GM19239 (cell line): Measurements from ENCODE around the gene ARHGAP24.
"Not testable (repeated sequence)": the region's sequence is repeated elsewhere in the genome, so short reads cannot be mapped to it uniquely, and the experiment has no call there.

Experiments used
- DNase-seq: peaks from one replicate; pipeline ENCODE4 v3.0.0; 2011; ENCODE audit warnings: low spot score; ENCODE audit not compliant: insufficient read length
- FAIRE-seq: peaks from 2 replicates; lab custom pipeline; 2011; peaks lifted over from hg19 to GRCh38; lab: Jason Lieb, UNC

The ARHGAP24 gene

GRCh38 chr4:85867271-85867670 lies 392.3 kb downstream of the ARHGAP24 start:
- DNase-seq (no peak), FAIRE-seq (no peak)

- no peak for FAIRE-seq
- DNase-seq: no peak
Measured at GRCh38 chr4:85869181-85869580, 394.2 kb downstream of the ARHGAP24 start.

DNA sequence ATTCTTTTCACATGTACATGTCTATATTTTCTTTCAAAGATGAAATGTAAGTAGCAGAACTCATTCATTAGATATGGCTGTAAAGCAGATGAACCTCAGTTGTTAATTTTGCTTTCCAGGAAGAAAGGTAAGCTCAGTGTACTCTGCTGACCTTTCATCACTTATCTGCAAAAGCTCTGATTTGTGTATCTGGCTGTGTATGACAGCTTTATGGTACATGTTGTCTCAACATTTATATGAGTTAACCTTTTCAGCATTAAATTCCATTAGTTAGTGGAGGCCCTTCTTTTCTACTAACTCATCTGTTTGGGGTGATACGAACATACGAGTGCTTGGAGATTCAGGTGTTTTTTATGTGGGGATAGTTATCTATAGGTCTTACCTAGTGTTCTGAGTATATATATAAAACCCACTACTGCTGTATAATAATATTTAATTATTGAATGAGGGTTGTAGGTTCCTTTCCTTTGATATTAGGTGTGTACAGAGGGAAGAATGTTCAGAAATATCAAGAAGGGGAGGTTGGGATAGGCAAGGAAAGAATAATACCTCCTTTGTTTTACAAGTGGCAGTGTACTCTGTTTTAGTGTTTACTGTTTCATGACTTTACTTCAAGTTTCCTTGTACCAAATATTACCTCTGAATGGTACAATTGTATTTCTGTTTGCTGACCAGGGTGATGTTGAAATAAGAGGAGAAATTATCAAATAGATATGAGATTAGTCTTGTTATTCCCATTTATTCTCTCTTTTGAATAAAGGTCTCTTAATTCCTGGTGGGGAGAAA lies 395.5 kb downstream of the ARHGAP24 start:
- DNase-seq (no peak), FAIRE-seq (no peak)

- no peak for FAIRE-seq
- no peak for DNase-seq
Measured at GRCh38 chr4:85873566-85873965, 398.6 kb downstream of the ARHGAP24 start.

- FAIRE-seq (no peak), DNase-seq (no peak)
Measured at GRCh38 chr4:85879518-85879917, 404.6 kb downstream of the ARHGAP24 start.

- no peak for FAIRE-seq
- DNase-seq: no peak
Measured at GRCh38 chr4:85883180-85883579, 408.2 kb downstream of the ARHGAP24 start.

- FAIRE-seq (no peak), DNase-seq (no peak)
Measured at GRCh38 chr4:85884251-85884650, 409.3 kb downstream of the ARHGAP24 start.

GRCh38 chr4:85886665-85887064 lies 411.7 kb downstream of the ARHGAP24 start:
- FAIRE-seq: no peak

DNA sequence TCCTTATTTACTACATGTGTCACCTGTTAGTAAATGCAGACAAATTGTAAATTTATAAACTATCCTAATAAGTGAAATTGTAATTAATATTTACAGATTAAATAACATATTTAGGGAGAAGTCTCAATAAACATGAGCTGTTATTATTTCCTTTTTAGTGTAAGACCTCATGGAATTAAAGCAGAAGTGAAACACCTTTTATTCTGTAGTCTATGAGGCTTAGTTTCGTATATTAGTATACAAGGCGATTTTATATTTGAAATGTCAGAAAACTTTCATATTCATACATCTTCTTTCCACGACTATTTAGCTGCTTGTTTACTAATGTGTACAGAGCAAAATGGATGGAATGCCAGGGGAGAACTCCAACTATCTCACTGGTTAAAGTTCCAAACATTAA lies 414.4 kb downstream of the ARHGAP24 start:
- DNase-seq (no peak), FAIRE-seq (no peak)

More at GRCh38 chr4:85886665-85887064, 411.7 kb downstream of the ARHGAP24 start:
- DNase-seq: no peak

DNA sequence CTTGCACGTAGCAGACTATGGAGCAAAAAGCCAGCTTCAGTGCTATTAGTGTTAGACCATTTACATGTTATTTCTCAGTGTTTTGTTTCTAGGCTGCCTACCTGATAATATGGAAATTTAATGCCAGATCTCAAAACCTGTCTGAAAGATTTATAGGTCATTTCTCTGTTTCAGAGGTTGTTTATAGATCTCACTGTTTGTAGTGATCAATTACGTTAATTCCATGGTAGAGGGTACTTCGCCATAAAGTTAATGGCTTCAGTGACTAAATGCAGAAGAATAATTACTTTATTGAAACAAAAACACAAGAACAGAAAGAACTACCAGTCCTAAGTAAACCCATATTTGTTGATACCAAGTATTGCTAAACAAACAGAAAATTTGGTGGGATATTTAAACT lies 420.8 kb downstream of the ARHGAP24 start:
- no peak for FAIRE-seq
- DNase-seq: no peak

GRCh38 chr4:85898231-85898630 lies 423.3 kb downstream of the ARHGAP24 start:
- DNase-seq: no peak
- FAIRE-seq: no peak

DNA sequence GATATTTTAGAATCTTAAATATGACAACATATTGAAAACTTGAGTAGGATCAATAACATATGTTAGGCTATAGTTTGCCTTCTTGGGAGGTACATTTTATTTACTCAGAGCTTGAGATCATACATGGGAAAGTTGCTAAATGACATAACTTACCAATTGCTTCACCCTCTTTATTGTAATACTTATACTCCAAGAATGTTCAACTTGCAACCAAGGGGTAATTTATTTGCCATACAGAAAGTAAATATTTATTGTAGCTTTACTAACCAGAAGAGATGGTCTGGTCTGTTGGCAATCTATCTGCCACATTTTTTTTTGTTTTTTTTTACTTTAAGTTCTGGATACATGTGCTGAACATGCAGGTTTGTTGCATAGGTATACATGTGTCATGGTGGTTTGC lies 426.6 kb downstream of the ARHGAP24 start:
- DNase-seq: no peak
- FAIRE-seq: no peak

DNA sequence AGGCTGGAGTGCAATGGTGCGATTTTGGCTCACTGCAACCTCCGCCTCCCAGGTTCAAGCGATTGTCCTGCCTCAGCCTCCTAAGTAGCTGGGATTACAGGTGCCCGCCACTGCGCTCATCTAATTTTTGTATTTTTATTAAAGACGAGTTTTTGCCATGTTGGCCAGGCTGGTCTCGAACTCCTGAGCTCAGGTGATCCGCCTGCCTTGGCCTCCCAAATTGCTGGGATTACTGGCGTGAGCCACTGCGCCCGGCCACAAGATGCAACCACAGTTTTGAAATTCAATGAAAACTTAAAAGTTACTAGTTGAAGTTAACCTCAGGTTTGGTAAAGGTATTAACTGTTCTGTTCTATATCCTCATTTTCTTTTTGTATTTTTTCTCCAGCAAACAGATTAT lies 427.7 kb downstream of the ARHGAP24 start:
- not testable (repeated sequence) for FAIRE-seq, DNase-seq

GRCh38 chr4:85905761-85906160 lies 430.8 kb downstream of the ARHGAP24 start:
- DNase-seq: no peak
- FAIRE-seq: no peak

DNA sequence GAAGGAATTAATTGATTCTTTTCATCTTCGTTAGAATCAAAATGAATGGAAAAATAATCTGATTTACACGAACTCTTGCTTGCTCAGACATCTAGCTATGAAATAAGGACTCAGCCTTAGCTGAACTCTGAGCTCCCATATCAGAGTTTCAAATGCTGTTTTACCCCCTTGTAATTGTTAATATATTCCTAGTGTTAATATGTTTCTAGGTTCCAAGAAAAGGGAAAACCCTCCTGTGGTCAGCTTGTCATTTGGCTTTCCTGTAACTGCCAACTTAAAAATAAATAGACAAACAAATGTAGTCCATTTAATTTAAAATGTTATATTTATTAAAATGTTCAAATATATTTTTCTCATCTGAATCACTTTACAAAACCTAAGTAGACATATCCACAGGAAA lies 432.1 kb downstream of the ARHGAP24 start:
- no peak for DNase-seq

GRCh38 chr4:85909851-85910250 lies 434.9 kb downstream of the ARHGAP24 start:
- DNase-seq (no peak), FAIRE-seq (no peak)

More for the DNA sequence above, 432.1 kb downstream of the ARHGAP24 start:
- no peak for FAIRE-seq

- no peak for DNase-seq
- no peak for FAIRE-seq
Measured at GRCh38 chr4:85910985-85911384, 436.0 kb downstream of the ARHGAP24 start.

DNA sequence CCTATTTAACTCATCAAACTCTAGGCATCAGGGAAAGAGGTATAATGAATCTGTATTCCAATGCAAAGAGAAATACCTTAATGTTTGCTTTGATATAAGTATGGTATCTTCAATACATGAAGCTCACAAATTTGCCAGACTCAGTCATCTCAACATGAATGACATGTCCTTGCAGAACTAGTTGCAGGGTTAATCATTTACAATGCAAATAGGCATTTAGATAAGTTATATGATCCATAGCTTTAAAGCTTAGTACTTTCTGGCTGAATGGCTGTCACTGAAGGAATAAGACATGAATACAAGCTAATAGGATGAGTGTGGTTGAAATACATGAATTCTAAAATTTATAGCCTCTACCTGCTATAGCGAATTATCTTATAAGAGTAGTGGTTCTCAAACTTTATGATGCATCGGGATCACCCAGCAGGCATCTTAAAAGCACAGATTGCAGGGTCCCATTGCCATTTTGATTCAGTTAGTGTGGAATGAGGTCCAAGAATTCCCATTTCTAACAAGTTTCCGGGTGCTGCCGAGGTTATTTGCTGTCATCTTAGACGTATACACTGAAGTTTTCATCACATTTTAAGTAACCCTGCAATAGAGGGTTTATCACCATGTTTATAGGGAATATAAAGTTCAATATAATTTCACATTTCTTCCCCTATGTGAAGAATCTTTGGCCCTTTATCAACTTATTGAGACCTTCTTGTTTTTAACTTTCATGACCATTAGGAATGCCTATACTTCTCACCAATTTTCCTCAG lies 439.2 kb downstream of the ARHGAP24 start:
- no peak for FAIRE-seq

DNA sequence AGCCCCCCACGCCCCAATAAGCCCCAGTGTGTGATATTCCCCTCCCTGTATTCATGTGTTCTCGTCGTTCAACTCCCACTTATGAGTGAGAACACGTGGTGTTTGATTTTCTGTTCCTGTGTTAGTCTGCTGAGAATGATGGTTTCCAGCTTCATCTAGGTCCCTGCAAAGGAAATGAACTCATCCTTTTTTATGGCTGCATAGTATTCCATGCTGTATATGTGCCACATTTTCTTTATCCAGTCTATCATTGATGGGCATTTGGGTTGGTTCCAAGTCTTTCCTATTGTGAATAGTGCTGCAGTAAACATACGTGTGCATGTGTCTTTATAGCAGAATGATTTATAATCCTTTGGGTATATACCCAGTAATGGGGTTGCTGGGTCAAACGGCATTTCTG lies 440.6 kb downstream of the ARHGAP24 start:
- not testable (repeated sequence) for DNase-seq, FAIRE-seq

More for the DNA sequence above, 439.2 kb downstream of the ARHGAP24 start:
- DNase-seq: no peak

DNA sequence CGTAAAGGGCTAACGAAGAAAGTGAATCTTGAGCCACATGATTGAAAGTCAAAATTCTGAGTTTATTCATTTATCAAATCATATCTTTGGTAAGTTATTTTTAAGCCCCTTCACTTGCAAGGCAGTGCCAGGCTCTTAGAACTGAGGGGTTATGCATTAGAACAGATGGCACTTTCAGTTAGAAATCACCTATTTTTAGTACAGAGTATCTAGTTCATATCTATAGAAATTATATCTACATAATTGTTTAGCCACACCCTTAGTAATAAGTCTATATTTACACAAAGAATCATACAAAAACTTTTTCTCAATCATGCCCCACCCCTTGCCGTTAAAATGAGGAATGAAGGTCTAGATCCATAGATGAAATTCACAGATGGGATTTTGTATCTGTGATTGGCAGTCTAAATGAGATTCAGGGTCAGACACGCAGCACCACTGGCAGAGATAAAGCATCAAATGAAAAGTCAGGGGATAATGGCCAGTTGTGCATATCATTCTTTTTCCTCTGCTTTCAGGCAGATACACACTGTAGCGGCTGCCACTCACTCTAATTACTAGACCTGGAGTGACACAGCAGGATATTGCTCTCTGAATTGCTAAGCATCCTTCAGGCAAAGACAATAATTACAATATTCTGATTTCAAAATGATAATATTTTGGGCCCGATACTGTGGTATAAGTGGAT lies 444.4 kb downstream of the ARHGAP24 start:
- FAIRE-seq: no peak
- no peak for DNase-seq

DNA sequence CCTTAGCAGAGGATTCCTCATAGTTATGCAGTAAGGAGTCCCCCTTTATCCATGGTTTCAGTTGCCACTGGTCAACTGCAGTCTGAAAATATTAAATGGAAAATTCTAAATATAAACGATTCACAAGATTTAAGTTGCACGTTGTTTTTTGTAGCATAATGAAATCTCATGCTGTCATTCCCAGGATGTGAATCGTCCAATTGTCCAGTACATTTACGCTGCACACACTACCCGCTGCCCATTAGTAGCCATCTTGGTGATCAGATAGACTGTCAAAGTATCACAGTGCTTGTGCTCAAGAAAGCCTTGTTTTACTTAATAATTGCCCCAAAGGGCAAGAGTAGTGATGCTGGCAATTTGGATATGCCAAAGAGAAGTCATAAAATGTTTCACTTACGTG lies 450.1 kb downstream of the ARHGAP24 start:
- DNase-seq (no peak), FAIRE-seq (no peak)
